Thyroid gland (tissue), 4 donors: Measurements from ENCODE around the gene MPIG6B.

Experiments
- CTCF ChIP-seq, 6 experiments: fragments of 200-600 bp in 3 of 6; fragments of 450-650 bp in 3 of 6; sonication (generic) in 3 of 6; IDR thresholded peaks; one replicate each; pipeline ENCODE4 v1.5.1; 2016 to 2019; ENCODE audit warnings: antibody characterized with exemption in 6 of 6, mild to moderate bottlenecking in 2 of 6, inconsistent platforms in 1 of 6, moderate library complexity in 1 of 6
- POLR2A ChIP-seq, 2 donors: fragments of 450-650 bp; IDR thresholded peaks; one replicate each; pipeline ENCODE4 v1.6.1; 2017; ENCODE audit warnings: antibody characterized with exemption in 2 of 2, mild to moderate bottlenecking in 2 of 2, moderate library complexity in 1 of 2

DNA sequence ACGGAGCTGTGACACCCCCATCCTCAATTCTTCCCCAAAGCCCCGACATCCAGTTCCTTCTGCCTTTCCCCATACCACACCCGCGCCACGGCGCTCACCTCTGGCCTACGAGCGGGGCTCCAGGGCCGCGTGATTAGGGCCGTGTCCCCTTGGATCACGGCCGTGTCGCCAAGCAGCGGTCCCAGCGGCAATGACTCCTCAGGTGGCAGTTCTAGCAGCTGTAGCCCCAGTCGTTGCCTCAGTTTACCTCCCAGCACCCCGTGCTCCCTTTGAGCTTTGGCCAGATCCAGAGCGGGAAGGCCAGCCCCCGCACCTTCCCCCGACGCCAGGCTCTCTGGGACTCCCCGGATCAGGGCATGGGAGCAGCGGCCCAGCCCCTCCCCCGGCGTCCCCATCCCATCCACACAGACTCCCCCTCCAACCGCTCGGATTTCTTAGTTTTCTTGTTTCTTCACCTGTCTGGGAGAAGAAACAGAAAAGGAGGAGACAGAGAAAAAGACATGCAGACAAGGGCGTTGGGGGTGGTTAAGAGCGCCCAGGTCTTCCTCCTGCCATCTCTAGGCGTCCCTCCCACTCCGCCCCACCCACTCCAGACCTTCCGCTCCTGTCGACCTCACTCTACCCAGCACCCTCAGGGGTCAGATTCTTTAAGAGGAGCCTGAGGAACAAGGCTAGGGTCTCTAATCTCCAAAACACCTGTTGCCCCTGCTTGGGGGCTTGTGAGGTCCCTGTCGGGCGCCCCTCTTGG is 5.8 kb downstream of the MPIG6B start, which contains the start of gene DDAH2:
- no peak for TF ChIP-seq CTCF (IDR thresholded peaks at IDR 0.05)
- no peak for TF ChIP-seq POLR2A (IDR thresholded peaks at IDR 0.05)
